G401.6 (cell line): ENCODE measurements around the gene LGALS7.
"Not testable (repeated sequence)": the region's sequence is repeated elsewhere in the genome, so short reads cannot be mapped to it uniquely, and the experiment has no call there.

Source experiments
- FAIRE-seq: peaks from 2 replicates; lab custom pipeline; 2012; peaks lifted over from hg19 to GRCh38; lab: Jason Lieb, UNC

LGALS7 gene

GRCh38 chr19:38770949-38771275 lies 2.4 kb downstream of the LGALS7 start:
- not testable (repeated sequence) for FAIRE-seq

DNA sequence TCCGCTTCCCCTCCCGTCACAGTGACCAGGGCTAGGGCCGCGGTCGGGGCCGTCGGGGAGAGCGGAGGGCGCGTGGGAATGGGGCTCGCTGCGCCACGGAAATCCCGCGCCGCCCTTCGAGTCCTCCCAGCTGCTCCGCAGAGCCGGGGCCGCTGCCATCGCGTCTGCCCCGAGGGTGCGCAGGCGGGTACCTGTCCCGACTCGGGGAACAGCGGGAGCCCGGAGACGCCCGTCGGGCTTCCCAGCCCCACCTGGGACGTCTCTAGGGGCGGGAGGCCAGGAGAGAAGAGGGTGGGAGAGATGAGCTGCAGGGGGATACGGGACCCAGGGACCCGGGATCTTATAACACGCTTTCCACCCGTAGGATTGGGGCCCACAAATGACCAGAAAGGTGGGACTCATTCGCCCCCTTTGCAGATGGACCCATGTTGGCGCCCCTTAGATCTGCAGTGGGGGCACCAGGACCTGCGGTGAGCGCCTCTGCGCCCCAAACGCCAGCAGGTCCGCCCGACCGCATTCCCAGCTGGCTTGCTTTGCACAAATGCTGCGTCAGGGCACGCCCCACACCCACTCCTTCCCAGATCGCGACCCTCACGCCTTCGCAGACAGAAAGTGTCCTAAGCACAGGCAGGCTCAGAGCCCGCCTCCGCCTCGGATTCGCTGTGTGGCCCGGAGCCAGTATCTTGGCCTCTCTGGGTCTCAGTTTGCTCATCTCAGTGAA lies 2.9 kb downstream of the LGALS7 start:
- FAIRE-seq = not testable (repeated sequence)

DNA sequence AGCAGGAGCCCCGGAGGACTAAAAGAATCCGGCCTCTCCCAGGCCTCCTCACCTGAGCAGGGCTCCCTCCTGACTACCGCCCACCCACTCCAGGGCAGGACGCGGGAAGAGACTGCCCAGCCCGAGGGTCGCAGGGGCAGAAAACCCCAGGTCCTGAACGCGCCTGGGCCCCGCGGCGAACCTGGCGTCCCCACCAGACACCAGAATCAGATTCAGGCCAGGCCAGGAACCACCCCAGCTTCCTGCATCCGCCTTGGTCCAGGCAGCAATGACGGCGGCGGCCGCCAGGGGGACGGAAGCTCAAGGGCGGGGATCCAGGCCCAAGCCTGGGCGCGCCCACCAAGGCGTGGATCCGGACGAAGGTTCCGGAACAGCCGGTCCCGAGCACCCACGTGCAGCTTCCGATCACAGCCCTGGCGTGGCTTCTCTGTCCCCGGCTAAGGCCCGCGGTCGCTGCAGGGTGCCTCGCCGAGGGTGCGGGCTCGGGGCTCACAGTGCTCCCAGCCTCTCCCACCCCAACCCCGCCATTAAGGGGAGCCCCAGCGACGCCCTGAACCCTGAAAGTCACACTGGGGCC lies 3.6 kb downstream of the LGALS7 start:
- no peak for FAIRE-seq

DNA sequence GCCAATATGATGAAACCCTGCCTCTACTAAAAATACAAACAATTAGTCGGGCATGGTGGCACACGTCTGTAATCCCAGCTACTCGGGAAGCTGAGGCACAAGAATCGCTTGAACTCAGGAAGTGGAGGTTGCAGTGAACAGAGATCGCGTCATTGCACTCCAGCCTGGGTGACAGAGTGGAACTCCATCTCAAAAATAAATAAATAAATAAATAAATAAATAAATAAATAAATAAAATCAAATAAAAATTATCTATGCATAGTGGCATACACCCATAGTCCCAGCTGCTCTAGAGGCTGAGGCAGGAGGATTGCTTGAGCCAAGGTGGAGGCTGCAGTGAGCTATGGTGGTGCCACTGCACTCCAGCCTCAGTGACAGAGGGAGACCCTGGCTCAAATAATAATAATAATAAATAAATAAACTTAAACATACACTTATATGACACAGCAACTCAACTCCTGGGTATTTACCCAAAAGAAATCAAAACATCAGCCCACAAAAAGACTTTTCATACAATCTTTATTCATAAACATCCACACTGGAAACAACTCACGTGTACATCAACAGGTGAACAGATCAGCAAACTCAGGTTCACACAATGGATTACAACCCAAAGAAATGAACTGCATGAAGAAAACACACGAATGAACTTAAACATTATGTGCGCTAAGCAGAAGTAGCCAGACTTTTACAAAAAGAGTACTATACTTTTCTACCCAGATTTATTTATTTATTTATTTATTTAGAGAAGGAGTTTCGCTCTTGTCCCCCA lies 6.9 kb downstream of the LGALS7 start:
- no peak for FAIRE-seq

GRCh38 chr19:38765214-38765613 lies 8.1 kb downstream of the LGALS7 start:
- FAIRE-seq = no peak

DNA sequence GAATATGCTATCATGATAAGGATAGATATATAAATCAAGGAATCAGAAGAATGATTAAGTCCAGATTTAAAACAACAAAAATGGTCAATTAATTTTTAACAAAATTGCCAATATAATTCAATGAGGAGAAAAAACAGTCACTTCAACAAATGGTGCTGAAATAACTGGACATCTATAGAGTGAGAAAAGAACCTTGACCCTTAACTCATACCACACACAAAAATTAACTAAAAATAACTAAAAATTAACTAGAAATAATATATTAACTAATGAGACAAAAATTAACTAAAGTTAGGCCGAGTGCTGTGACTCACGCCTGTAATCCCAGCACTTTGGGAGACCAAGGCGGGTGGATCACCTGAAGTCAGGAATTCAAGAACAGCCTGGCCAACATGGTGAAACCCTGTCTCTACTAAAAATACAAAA lies 9.5 kb downstream of the LGALS7 start:
- no peak for FAIRE-seq

DNA sequence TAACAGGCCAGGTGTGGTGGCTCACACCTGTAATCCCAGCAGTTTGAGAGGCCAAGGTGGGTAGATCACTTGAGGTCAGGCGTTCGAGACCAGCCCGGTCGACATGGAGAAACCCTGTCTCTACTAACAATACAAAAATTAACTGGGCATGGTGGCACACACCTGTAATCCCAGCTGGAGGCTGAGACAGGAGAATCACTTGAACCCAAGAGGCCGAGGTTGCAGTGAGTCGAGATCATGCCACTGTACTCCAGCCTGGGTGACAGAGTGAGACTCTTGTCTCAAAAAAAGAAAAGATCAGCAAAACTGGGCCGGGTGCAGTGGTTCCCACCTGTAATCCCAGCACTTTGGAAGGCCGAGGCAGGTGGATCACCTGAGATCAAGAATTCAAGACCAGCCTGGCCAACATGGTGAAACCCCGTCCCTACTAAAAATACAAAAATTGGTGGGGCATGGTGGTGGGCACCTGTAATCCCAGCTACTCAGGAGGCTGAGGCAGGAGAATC lies 11.4 kb downstream of the LGALS7 start:
- not testable (repeated sequence) for FAIRE-seq

DNA sequence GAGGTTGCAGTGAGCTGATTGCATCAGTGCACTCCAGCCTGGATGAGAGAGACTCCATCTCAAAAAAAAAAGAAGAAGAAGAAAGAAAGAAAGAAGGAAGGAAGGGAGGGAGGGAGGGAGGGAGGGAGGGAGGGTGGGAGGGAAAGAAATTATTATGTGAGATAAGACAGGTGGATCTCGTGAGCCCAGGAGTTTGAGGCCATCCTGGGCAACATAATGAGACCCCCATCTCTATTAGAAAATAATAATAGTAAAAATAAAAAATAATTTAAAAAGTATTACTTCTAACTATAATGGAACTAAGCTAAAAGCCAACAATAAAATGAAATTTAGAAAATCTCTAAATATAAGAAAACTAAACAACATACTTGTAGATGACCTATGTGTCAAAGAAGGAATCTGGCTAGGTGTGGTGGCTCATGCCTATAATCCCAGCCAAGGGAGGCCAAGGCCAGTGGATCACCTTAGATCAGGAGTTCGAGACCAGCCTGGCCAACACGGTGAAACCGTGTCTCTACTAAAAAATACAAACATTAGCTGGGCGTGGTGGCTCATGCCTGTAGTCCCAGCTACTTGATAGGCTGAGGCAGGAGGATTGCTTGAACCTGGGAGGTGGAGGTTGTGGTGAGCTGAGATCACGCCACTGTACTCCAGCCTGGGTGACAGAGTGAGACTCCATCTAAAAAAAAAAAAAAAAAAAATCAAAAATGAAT lies 12.4 kb downstream of the LGALS7 start:
- not testable (repeated sequence) for FAIRE-seq

DNA sequence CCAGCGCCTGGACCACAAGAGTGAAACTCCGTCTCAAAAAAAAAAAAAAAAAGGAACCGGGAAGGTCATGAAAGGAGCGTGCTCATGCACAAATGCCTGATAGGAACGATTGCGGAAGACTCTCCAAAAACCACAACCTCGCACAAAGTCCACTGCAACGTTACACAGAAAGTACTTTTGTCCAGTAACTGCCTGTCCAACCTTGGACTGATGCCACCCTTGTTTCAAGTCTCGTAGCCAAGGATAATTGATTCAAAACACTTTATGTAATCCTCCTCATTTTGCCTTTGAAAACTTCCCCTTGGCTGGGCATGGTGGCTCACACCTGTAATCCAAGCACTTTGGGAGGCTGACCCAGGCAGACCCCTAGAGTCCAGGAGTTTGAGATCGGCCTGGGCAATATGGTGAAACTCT lies 13.7 kb downstream of the LGALS7 start:
- FAIRE-seq = no peak

DNA sequence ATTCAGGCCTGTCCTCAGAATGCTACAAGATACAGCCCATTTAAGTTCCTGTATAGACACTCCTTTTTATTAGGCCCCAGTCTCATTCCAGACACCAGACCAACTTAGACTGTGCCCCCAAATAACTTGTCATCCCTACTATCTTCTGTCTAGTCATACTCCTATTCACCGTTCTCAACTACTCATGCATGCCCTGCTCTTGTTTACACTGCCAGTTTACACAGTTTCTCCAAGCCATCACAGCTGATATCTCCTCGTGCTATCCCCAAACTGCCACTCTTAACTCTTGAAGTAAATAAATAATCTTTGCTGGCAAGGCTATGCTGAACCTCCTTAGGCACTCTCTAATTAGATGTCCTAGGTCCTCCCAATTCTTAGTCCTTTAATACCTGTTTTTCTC lies 19.1 kb downstream of the LGALS7 start:
- FAIRE-seq = not testable (repeated sequence)

DNA sequence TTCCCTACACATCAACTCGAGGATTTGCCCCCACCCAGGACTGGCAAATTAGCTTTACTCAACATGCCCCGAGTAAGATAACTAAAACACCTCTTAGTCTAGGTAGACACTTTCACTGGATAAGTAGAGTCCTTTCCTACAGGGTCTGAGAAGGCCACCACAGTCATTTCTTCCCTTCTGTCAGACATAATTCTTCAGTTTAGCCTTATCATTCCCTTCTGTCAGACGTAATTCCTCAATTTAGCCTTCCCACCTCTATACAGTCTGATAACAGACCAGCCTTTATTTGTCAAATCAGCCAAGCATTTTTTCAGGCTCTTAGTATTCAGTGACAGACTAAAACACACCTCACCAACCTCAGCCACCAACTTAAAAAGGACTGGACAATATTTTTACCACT lies 19.5 kb downstream of the LGALS7 start:
- not testable (repeated sequence) for FAIRE-seq

GRCh38 chr19:38745316-38745715 lies 28.0 kb downstream of the LGALS7 start:
- FAIRE-seq = no peak

- FAIRE-seq = no peak
Measured at GRCh38 chr19:38744874-38745273, 28.4 kb downstream of the LGALS7 start.

DNA sequence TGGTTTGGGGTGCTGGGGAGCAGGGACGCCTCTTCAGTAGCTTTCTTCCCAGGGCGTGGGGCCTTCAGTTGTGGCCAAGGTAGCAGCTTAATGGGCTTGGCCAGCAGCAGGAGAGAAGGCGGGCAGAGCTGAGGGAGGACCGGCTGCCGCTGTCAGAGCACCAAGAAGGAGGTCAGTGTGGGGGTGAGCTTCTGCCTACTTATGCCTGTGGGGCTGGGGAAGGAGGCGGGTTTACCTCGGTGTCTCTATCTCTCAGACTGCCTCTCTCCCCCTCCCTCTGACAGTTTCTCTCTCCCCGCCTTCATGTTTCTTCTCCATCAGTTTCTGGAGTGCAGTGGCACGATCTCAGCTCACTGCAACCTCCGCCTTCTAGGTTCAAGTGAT lies 29.0 kb downstream of the LGALS7 start, which contains the start of gene CAPN12:
Gene CAPN12 (minus strand): TSS at position 177 of the 384 bp plus-strand sequence. CDS start 309 bp downstream, outside the sequence.
- no peak for FAIRE-seq

DNA sequence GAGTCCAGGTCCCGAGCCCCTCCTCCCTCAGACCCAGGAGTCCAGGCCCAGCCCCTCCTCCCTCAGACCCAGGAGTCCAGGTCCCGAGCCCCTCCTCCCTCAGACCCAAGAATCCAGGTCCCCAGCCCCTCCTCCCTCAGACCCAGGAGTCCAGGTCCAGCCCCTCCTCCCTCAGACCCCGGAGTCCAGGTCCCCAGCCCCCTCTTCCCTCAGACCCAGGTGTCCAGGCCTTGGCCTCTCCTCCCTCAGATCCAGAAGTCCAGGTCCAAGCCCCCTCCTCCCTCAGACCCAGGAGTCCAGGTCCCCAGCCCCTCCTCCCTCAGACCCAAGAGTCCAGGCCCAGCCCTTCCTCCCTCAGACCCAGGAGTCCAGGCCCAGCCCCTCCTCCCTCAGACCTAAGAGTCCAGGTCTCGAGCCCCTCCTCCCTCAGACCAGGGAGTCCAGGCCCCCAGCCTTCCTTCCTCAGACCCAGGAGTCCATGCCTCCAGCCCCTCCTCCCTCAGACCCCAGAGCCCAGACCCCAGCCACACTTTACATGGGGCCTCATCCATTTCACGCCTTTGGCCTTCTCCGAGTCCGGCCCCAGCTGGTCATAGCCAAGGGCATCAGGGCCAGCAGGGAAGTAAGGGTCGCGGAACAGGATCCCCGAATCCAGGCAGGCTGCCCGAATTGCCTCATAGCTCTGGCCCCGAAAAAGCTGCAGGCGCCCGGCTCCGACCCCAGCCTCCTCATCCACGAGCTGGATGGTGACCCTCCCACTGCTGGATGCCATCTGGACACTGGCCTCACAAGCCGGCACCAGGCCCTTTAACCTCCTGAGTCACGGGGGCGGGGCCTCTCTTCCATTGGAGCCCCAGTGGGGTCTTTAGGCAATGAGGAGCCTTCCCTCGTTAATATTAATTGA lies 29.7 kb downstream of the LGALS7 start:
- FAIRE-seq = no peak

- FAIRE-seq = no peak
Measured at GRCh38 chr19:38742906-38743305, 30.4 kb downstream of the LGALS7 start.

- no peak for FAIRE-seq
Measured at GRCh38 chr19:38742296-38742695, 31.0 kb downstream of the LGALS7 start.

- FAIRE-seq = no peak
Measured at GRCh38 chr19:38741670-38742069, 31.6 kb downstream of the LGALS7 start.

DNA sequence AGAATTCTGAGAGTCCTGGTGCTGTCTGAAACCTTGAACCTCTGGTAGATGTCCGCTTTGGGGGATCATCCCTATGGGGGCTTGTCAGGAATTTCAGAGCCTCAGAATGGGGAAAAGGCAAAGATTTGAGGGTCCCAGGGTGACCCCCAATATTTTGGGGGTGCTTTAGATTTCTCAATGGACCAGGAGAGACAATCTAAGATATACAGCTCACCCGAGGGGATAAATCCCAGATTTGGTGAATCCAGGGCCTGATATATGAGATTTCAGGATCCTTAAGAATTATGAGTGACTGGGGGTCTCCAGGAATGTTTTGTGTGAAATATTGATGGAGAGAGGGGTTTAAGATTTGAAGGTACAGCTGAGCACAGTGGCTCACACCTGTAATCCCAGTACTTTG lies 32.4 kb downstream of the LGALS7 start:
- FAIRE-seq = no peak

- FAIRE-seq = no peak
Measured at GRCh38 chr19:38740257-38740592, 33.1 kb downstream of the LGALS7 start.

DNA sequence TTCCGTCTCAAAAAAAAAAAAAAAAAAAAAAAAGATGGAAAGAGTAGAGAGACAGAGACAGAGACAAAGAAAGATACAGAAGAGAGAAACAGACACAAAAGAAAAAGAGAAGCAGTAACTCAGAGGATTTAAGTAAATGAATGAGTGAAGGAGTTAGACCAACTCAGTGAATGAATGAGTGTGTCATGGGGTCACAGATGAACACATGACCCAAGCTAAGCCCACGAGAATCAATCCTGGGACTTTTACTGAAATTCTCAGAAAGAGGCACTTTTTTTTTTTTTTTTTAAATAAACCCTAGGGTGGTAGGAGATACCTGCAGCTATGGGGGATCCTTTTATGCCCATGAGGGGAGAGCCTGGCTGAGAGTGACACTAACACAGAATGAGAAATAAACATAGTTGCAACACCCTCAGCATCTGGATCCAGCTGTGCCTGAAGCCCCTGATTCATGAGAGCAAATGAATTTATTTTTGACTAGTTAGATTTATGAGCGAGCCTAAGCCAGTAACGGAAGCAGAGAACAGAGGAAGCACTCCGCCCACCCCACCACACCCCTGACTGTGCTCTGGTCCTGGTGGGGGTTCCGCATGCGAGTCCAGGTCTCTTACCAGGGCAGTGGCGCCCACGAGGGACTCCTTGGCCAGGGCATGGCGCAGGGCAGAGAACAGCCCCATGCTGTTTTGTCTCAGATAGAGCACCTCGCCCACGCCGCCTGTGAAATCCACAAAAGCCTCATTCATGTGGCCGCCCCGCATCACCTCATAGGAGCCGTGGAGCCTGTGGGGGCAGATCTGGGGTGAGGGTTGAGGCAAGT lies 33.7 kb downstream of the LGALS7 start:
- no peak for FAIRE-seq
